ENCODE data around the gene OCA2. TPM values are rescaled to one million over a fixed set of nuclear protein-coding genes. Genes with fewer than 3 reads are reported as not detected.

The OCA2 gene
- total RNA-seq, 1 experiment from 2014 or later, result 0.31 TPM

DNA sequence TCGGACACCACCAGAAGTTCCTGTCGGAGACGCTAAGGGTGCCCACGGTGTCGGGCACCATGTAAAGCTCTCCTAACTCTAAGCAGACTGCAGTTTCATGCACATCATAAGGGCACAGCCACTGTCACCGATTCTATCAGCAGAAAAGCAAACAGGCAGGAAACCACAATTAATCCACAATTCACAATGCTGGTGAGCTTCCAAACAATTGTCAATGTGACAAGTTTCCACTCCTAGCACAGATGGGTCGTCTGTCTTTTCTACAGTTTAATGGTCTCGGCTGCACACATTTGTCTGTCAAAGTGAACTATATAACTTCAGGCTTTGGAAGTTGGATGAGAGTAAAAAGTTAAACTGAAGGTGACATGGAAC lies 8.8 kb upstream of the OCA2 start:
- Histone ChIP-seq H3K23ac (ENCODE audit: insufficient read length, low read depth, low read length) (no peak overlapping the region), H3K4me1 (ENCODE audit: insufficient read depth, low read length) (no peaks in the 10 kb centered on the region), H2BK12ac (ENCODE audit: insufficient read length, low read depth, low read length) (no peak overlapping the region), H4K8ac (replicated peaks; ENCODE audit: insufficient read length, low read depth, low read length) (no peak overlapping the region), H3K27me3 (ENCODE audit: insufficient read depth, low read length) (peaks cover 21% of the 10 kb centered on the region; the same call in 1 of the 2 replicates), H2BK15ac (ENCODE audit: low read depth, low read length) (no peak overlapping the region), H4K5ac (ENCODE audit: insufficient read length, low read depth, low read length) (no peak overlapping the region), H3K9me3 (ENCODE audit: control insufficient read depth, low read depth, low read length) (no peaks in the 10 kb centered on the region), H4K91ac (ENCODE audit: insufficient read length, low read depth, low read length) (no peak overlapping the region), H3K79me1 (ENCODE audit: insufficient read depth, low read depth, low read length, poor library complexity, severe bottlenecking) (no peaks in the 10 kb centered on the region), H3K18ac (ENCODE audit: insufficient read length, low read depth, low read length) (no peak overlapping the region), H3K14ac (ENCODE audit: insufficient read depth, low read length) (no peak overlapping the region), H2BK120ac (ENCODE audit: low read depth, low read length, poor library complexity, severe bottlenecking) (no peak overlapping the region), H3K23me2 (ENCODE audit: insufficient read length, low read depth, low read length, poor library complexity, severe bottlenecking) (peaks cover 8% of the 10 kb centered on the region), H4K20me1 (ENCODE audit: control insufficient read depth, insufficient read depth, insufficient read length) (no peaks in the 10 kb centered on the region), H3T11ph (ENCODE audit: low read length) (no peak overlapping the region), H2AFZ (ENCODE audit: low read length) (no peak overlapping the region), H3K4me2 (ENCODE audit: insufficient read depth, insufficient read length, low read length) (peak overlapping the region; percentile 77), H3K79me2 (ENCODE audit: insufficient read depth, low read length) (no peaks in the 10 kb centered on the region), H2AK5ac (ENCODE audit: insufficient read length, low read length) (no peak overlapping the region), H3K4ac (ENCODE audit: low read depth, low read length) (no peak overlapping the region), H3K27ac (ENCODE audit: insufficient read length, low read depth, low read length) (no peak overlapping the region), H2BK5ac (ENCODE audit: insufficient read length, low read length) (no peak overlapping the region), H3K9ac (ENCODE audit: extremely low read depth, insufficient read length, low read length) (no peak overlapping the region), H3K56ac (ENCODE audit: insufficient read length, low read depth, low read length) (no peak overlapping the region), H2BK20ac (ENCODE audit: low read depth, low read length, poor library complexity, severe bottlenecking) (no peak overlapping the region)
- H3K4me1 Mint-ChIP-seq, result peaks cover 8 to 21% of the 10 kb centered on the region in 2 experiments
- H3K9me3 Mint-ChIP-seq, result peaks cover 0 to 5% of the 10 kb centered on the region in 2 experiments; a peak in 4 of 5 replicates
- peak overlapping the region; percentile 54 to 74 for H3K4me3 Mint-ChIP-seq
- H3K27me3 Mint-ChIP-seq (ENCODE audit: low read depth), result peaks cover 49% of the 10 kb centered on the region
- no CpG with 5 or more reads among the region's 8 CpGs for WGBS (ENCODE audit: extremely low coverage, insufficient read length, low lambda C conversion rate)
- H3K27ac Mint-ChIP-seq, result no peak overlapping the region
- peaks cover 16 to 19% (median 16%) of the 10 kb centered on the region in 3 experiments for H3K36me3 Mint-ChIP-seq (ENCODE audit: insufficient read depth in 1 of 3, low read depth in 3 of 3)
- no peak for DNase-seq
- TF ChIP-seq, protein P1, sequence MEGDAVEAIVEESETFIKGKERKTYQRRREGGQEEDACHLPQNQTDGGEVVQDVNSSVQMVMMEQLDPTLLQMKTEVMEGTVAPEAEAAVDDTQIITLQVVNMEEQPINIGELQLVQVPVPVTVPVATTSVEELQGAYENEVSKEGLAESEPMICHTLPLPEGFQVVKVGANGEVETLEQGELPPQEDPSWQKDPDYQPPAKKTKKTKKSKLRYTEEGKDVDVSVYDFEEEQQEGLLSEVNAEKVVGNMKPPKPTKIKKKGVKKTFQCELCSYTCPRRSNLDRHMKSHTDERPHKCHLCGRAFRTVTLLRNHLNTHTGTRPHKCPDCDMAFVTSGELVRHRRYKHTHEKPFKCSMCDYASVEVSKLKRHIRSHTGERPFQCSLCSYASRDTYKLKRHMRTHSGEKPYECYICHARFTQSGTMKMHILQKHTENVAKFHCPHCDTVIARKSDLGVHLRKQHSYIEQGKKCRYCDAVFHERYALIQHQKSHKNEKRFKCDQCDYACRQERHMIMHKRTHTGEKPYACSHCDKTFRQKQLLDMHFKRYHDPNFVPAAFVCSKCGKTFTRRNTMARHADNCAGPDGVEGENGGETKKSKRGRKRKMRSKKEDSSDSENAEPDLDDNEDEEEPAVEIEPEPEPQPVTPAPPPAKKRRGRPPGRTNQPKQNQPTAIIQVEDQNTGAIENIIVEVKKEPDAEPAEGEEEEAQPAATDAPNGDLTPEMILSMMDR (conservative IDR thresholded peaks at IDR 0.05), result no peak

All from H9 (cell line).